Lower leg skin (tissue), 3 donors: ENCODE measurements around the gene METTL4.

ENCODE experiments used
- CTCF ChIP-seq, 3 donors: fragments of 450-650 bp; IDR thresholded peaks; one replicate each; pipeline ENCODE4 v1.5.1; 2016; ENCODE audit warnings: antibody characterized with exemption in 3 of 3, mild to moderate bottlenecking in 3 of 3, moderate library complexity in 2 of 3
- POLR2A ChIP-seq, 2 donors: fragments of 450-650 bp; IDR thresholded peaks; one replicate each; pipeline ENCODE4 v1.6.1; 2016 to 2017; ENCODE audit warnings: antibody characterized with exemption in 2 of 2, mild to moderate bottlenecking in 1 of 2, moderate library complexity in 1 of 2

GRCh38 chr18:2531751-2532150, 39.6 kb downstream of the METTL4 start:
- TF ChIP-seq CTCF (IDR thresholded peaks at IDR 0.05) (no peak), POLR2A (IDR thresholded peaks at IDR 0.05) (no peak)
